Neural progenitor cell (in vitro differentiated cells): Measurements from ENCODE around the gene DBH. TPM values are rescaled to one million over a fixed set of nuclear protein-coding genes. Genes with fewer than 3 reads are reported as not detected.
A peak's percentile ranks its signal among the peaks of the same experiment; 100 is the strongest.

ENCODE experiments used
- DNase-seq: peaks from one replicate; pipeline ENCODE4 v3.0.0-alpha.2; 2016; ENCODE audit warnings: low spot score
- H2AFZ ChIP-seq: fragments of 200-600 bp; sonication (generic); replicated peaks from 2 replicates; pipeline ENCODE4 v1.6.1; 2016; ENCODE audit warnings: antibody characterized with exemption
- H3F3A ChIP-seq: fragments of 200-600 bp; sonication (generic); 2 replicates; pipeline ENCODE4 v1.6.1; 2016; ENCODE audit warnings: antibody characterized with exemption, low read depth
- H3K27ac ChIP-seq: fragments of 200-600 bp; sonication (generic); 2 replicates; pipeline ENCODE4 v1.5.1; 2016; ENCODE audit warnings: mild to moderate bottlenecking
- H3K27me3 ChIP-seq: fragments of 200-600 bp; sonication (generic); 2 replicates; pipeline ENCODE4 v1.6.1; 2016; ENCODE audit warnings: mild to moderate bottlenecking, moderate library complexity
- H3K36me3 ChIP-seq: fragments of 200-600 bp; sonication (generic); 2 replicates; pipeline ENCODE4 v1.5.1; 2016
- H3K4me1 ChIP-seq: fragments of 200-600 bp; sonication (generic); 2 replicates; pipeline ENCODE4 v1.6.1; 2016; ENCODE audit warnings: mixed run types
- H3K4me2 ChIP-seq: fragments of 200-600 bp; sonication (generic); 2 replicates; pipeline ENCODE4 v1.6.1; 2016
- H3K4me3 ChIP-seq: fragments of 200-600 bp; sonication (generic); 2 replicates; pipeline ENCODE4 v1.5.1; 2016
- H3K79me2 ChIP-seq: fragments of 200-600 bp; sonication (generic); 2 replicates; pipeline ENCODE4 v1.6.1; 2016; ENCODE audit warnings: low read depth
- H3K9ac ChIP-seq: fragments of 200-600 bp; sonication (generic); 2 replicates; pipeline ENCODE4 v1.6.1; 2016
- H3K9me3 ChIP-seq: fragments of 200-600 bp; sonication (generic); 2 replicates; pipeline ENCODE4 v1.5.1; 2016; ENCODE audit warnings: low read depth
- H4K20me1 ChIP-seq: fragments of 200-600 bp; sonication (generic); 2 replicates; pipeline ENCODE4 v1.6.1; 2016; ENCODE audit warnings: low read depth
- H3K27ac Mint-ChIP-seq: 3 replicates; pipeline ENCODE4 v1.8.0; 2021; ENCODE audit warnings: mixed read lengths
- H3K27me3 Mint-ChIP-seq: 2 replicates; pipeline ENCODE4 v1.8.0; 2022; ENCODE audit warnings: low read depth, mild to moderate bottlenecking, inconsistent platforms, moderate library complexity, mixed read lengths; ENCODE audit not compliant: insufficient read depth
- H3K36me3 Mint-ChIP-seq: 3 replicates; pipeline ENCODE4 v1.8.0; 2021; ENCODE audit warnings: mixed read lengths
- H3K4me1 Mint-ChIP-seq: 3 replicates; pipeline ENCODE4 v1.8.0; 2021; ENCODE audit warnings: mixed read lengths
- H3K4me3 Mint-ChIP-seq: 3 replicates; pipeline ENCODE4 v1.8.0; 2021; ENCODE audit warnings: mild to moderate bottlenecking, moderate library complexity, mixed read lengths
- H3K9me3 Mint-ChIP-seq: 3 replicates; pipeline ENCODE4 v1.8.0; 2020; ENCODE audit warnings: mixed read lengths
- CTCF ChIP-seq: fragments of 200-600 bp; sonication (generic); IDR thresholded peaks from 2 replicates; pipeline ENCODE4 v1.5.1; 2017; ENCODE audit warnings: antibody characterized with exemption, mild to moderate bottlenecking
- EZH2 ChIP-seq: fragments of 200-600 bp; sonication (generic); IDR thresholded peaks from 2 replicates; pipeline ENCODE4 v1.6.1; 2017; ENCODE audit warnings: antibody characterized with exemption, mild to moderate bottlenecking, moderate library complexity
- EZH2phosphoT487 ChIP-seq: fragments of 200-600 bp; sonication (generic); IDR thresholded peaks from 2 replicates; pipeline ENCODE4 v1.6.1; 2017; ENCODE audit warnings: antibody characterized with exemption
- total RNA-seq: library from RNA; depleted of rRNA; stranded (reverse); fragments of >200 nt; gene quantifications from 2 replicates; pipeline ENCODE4 v1.2.3, GENCODE V29; 2015; ENCODE audit warnings: low replicate concordance

DBH gene
- total RNA-seq: not detected in 2 replicates

- H3K4me3 ChIP-seq: no peak within 1 kb of the TSS
- H3K4me2 ChIP-seq: no peak within 1 kb of the TSS
- H3K4me3 Mint-ChIP-seq: peak within 1 kb of the TSS; percentile 12
- H3K9me3 Mint-ChIP-seq: no peaks in the 10 kb centered on the region
- H3K36me3 ChIP-seq: no peaks in the 10 kb centered on the region
- TF ChIP-seq EZH2phosphoT487: no peak
- TF ChIP-seq CTCF: no peak
- TF ChIP-seq EZH2: no peak
- no peak within 1 kb of the TSS for H2AFZ ChIP-seq
- peaks cover 10% of the 10 kb centered on the region for H3K27me3 Mint-ChIP-seq
- no peak within 1 kb of the TSS for H3K9ac ChIP-seq
- H3K36me3 Mint-ChIP-seq: no peaks in the 10 kb centered on the region
- no peaks in the 10 kb centered on the region for H3K27me3 ChIP-seq
- H3K4me1 Mint-ChIP-seq: peaks cover 49% of the 10 kb centered on the region
- H3K79me2 ChIP-seq: no peaks in the 10 kb centered on the region
- no peaks in the 10 kb centered on the region for H3K9me3 ChIP-seq
- H3K27ac Mint-ChIP-seq: peak within 1 kb of the TSS; percentile 54
- no peak within 1 kb of the TSS for H3K27ac ChIP-seq
- H4K20me1 ChIP-seq: no peaks in the 10 kb centered on the region
- no peak for DNase-seq
- peaks cover 39% of the 10 kb centered on the region for H3K4me1 ChIP-seq
- peaks cover 4% of the 10 kb centered on the region for H3F3A ChIP-seq
Measured at GRCh38 chr9:133635533-133636531, at the start of gene DBH. TSS of gene DBH (plus strand) at chr9:133636363. CDS start at chr9:133636372, 9 bp downstream.

GRCh38 chr9:133587051-133587450, 49.1 kb upstream of the DBH start:
- no peak overlapping the region for H3K9ac ChIP-seq
- H3K79me2 ChIP-seq: no peaks in the 10 kb centered on the region
- no peaks in the 10 kb centered on the region for H3K9me3 ChIP-seq
- no peak overlapping the region for H2AFZ ChIP-seq
- H3K27me3 ChIP-seq: no peaks in the 10 kb centered on the region
- Mint-ChIP-seq H3K27me3 (peaks cover 17% of the 10 kb centered on the region), H3K9me3 (peaks cover 13% of the 10 kb centered on the region), H3K36me3 (peaks cover 3% of the 10 kb centered on the region), H3K4me3 (no peak overlapping the region), H3K27ac (no peak overlapping the region), H3K4me1 (peaks cover 27% of the 10 kb centered on the region)
- no peaks in the 10 kb centered on the region for H4K20me1 ChIP-seq
- H3K27ac ChIP-seq: no peak overlapping the region
- no peaks in the 10 kb centered on the region for H3K36me3 ChIP-seq
- DNase-seq: no peak
- H3K4me3 ChIP-seq: no peak overlapping the region
- no peak overlapping the region for H3K4me2 ChIP-seq
- H3F3A ChIP-seq: peaks cover 8% of the 10 kb centered on the region
- TF ChIP-seq EZH2phosphoT487: no peak
- TF ChIP-seq CTCF: no peak
- no peak for TF ChIP-seq EZH2
- peaks cover 18% of the 10 kb centered on the region for H3K4me1 ChIP-seq

GRCh38 chr9:133587466-133587865, 48.7 kb upstream of the DBH start:
- Mint-ChIP-seq H3K4me1 (peaks cover 23% of the 10 kb centered on the region), H3K9me3 (peaks cover 13% of the 10 kb centered on the region), H3K27me3 (peaks cover 17% of the 10 kb centered on the region), H3K36me3 (peaks cover 3% of the 10 kb centered on the region), H3K27ac (no peak overlapping the region), H3K4me3 (no peak overlapping the region)
- Histone ChIP-seq H3F3A (peaks cover 8% of the 10 kb centered on the region), H2AFZ (no peak overlapping the region), H3K36me3 (no peaks in the 10 kb centered on the region), H3K9ac (no peak overlapping the region), H3K9me3 (no peaks in the 10 kb centered on the region), H3K4me3 (no peak overlapping the region), H4K20me1 (no peaks in the 10 kb centered on the region), H3K79me2 (no peaks in the 10 kb centered on the region), H3K4me1 (peaks cover 16% of the 10 kb centered on the region), H3K4me2 (no peak overlapping the region), H3K27ac (no peak overlapping the region), H3K27me3 (no peaks in the 10 kb centered on the region)
- TF ChIP-seq EZH2: no peak
- TF ChIP-seq CTCF: no peak
- no peak for TF ChIP-seq EZH2phosphoT487
- no peak for DNase-seq
